HG02884 (cell line): ENCODE data around the gene PRDM2.

ENCODE experiments used
- ATAC-seq: cut with Tn5 transposase; IDR thresholded peaks from one replicate; pipeline ENCODE4 v1.9.1; 2021; ENCODE audit warnings: mild to moderate bottlenecking, moderate library complexity; ENCODE audit not compliant: unreplicated experiment

The PRDM2 gene

DNA sequence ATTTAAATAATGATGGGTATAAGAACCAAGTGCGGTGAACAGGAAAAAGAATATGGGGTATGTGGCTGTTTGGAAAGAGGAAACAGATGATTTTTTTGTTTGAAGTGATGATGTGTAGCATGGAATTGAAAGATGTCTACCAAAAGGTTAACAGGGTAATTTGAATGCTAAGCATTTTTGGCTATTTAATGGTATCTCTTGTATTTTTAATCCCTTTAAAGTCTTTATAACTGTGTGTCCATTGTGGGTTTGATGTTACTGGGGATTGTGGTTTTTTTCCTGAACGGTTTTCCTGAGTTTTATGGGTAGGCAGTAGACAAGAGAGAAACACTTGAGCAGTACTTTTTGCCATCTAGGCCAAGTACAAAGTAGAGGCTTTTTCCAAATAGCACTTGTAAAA is 63.2 kb downstream of the PRDM2 start:
- ATAC-seq: no peak

DNA sequence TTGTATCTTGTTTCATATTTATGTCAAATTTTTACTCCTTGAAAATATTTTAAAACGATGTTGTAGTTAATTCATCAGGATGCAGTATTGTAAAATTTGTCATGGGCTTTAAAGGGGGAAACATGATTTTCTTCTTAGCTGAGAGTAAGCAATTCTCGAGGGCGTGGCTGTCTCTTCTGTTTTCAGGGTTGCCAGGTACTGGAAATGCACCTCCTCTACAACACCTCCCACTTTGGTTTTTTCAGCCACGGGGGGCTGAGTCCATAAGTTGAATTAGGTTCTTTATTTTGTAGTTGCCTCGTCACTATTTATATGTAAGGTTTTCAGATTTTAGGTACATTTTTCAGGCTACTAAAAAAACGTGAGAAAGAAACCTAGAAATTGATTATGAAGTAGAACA is 64.0 kb downstream of the PRDM2 start:
- no peak for ATAC-seq

DNA sequence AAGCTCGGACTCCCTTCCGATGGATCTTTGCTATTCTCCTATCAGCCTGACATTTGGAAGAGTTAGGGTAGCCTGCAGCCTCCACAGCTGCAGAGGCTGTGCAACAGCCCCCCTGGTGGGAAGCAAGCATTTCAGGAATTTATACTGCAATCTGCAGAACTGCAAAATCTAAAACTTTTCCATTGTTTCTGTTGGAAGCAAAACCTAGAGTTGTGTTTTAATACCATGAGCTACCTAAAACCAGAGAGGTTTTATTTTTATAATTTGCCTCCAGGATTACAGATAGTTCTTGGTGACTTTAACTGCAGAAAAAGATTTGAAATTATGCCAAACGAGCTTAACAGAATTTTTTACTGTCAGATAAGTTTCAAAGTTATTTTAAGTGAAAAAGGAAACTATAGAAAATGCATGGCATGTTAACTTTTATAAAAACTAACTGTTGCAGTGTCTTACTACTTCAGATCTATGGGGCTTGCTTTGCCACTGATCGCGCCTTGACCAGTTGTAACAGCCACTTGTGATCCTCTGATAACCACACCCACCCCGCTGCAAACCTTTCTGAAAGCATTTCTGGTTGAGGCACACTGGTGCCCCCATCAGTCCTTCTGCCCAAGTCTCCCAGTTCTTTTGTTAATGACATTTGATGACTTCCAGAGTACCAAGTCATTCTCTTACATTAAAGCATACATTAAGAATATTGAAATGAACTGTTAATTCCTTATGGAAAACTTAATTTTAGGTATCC is 64.8 kb downstream of the PRDM2 start:
- ATAC-seq: no peak

DNA sequence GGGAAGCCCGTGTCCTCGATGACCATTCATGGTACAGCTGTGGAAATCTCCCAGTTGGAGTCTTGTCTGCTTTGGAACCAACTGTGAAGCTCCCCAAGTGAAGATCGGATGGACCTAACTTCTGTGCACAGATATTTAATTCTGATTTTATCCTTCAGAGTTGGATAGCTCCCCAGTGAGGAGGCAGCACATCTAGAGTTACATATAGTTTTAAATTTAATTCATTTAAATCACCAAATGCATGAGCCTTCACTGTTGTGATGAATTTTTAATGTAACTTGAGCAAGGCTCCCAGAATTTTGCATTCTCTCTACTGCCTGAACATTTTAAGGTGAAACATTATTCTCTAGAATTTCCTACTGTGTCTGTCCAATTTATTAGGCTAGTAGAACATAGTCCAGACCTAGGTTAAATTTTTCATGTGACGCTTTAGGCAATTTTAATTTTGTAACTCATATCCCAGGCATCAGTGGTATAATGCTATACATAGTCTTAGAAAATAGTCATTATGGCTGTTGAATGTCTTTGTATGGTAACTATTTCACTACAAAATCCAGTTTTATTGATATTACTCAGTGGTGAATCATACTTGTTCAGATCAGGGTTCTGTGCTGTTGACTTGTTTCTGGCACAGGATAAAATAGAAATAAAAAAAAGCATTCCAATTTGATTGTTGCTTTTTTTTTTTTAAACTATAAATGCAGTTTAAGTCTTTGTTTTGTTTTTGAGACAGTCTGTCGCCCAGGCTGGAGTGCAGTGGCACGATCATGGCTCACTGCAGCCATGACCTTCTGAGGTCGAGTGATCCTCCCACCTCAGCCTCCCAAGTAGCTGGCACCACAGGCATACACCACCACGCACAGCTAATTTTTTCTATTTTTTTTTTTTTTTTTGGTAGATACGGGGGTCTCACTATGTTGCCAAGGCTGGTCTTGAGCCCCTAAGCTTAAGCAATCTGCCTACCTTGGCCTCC is 66.9 kb downstream of the PRDM2 start:
- no peak for ATAC-seq

DNA sequence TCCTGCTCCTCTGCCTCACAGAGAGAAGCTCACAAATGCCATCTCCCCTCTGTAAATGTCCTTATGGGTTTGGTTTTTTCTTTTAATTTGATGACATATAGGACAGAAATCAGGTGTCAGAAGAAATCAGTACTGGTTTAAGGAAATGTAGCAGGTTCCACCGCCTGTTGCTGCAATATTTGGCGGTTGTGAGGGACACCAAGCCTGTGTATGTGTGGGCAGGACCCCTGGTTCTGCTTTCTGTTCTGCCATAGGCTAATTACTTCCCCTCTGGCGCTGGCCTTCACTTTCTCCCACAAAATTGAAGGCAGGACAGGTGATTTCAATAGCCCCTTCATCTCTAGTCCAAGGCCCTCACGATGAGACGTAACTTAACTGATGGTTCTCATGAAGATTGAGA is 69.2 kb downstream of the PRDM2 start:
- ATAC-seq: no peak

DNA sequence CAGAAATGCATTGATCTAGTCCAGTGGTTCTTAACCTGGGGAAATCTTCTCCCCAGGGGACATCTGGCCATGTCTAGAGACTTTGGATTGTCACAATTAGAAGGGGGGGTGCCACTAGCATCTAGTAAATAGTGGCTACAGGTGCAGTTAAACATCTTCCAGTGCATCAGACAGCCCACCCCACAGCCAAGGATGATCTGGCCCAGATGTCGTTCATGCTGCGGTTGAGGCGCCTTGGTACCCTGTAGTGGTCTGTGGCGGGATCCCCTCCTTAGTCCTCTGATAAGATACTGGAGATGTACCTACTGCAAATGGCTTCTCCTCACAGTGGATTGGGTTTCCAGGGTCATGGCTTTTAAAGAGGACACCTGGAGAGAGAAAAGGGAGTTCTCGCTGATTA is 69.8 kb downstream of the PRDM2 start:
- ATAC-seq: no peak

DNA sequence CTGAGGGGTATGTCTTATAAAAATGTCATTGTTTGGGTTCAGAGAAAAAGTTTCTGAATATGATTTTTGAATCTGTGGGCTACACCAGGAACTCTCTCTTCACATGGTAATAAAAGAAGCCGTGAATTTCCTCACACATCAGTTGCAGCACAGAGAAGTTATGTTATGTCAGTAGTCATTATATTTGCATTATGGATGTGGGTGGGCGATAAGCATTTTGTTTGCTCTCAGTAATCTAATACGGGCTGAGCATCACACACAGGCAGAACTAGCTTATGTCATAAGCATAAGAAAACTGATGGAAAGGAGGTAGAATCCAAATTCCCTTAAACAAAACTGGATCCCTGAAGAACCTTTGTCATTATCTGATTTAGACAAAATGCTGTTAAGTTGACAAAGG is 70.8 kb downstream of the PRDM2 start:
- ATAC-seq: no peak

DNA sequence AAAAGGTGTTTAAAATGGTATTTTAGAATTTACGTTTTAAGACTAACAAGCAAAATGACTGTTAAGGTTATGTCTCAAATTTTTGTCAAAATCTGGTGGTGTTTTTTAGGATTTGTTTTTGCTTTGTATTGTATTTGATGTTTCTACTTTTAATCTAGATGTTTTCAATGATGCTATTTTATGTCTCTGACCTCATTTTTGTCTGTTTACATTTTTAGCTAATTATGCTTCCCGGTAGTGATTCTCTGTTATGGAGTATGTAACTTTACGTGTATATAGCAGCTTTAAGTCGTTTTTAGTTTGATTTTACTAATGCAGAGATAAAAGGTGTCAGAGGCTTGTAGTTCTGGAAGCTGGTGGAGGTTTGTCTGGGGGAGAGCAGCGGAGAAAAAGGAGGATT is 71.8 kb downstream of the PRDM2 start:
- no peak for ATAC-seq

DNA sequence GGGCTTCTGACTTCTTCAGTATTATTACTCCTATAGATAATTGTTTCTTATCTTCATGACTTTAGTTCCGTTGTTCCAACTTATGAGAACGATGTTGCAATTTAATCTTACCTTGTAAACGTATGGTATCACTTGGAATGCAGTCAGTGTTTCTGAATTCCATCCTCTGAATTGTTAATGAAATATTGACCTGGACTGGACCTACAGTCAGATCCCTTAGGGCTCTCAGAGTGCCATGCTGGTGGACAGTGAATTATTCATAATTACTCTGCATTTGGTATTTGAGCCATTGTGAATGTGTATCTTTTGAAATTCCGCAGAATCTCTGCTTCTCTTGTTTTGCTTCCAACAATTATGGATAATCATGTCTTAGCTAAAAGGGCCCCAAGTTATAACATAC is 72.3 kb downstream of the PRDM2 start:
- ATAC-seq: no peak

DNA sequence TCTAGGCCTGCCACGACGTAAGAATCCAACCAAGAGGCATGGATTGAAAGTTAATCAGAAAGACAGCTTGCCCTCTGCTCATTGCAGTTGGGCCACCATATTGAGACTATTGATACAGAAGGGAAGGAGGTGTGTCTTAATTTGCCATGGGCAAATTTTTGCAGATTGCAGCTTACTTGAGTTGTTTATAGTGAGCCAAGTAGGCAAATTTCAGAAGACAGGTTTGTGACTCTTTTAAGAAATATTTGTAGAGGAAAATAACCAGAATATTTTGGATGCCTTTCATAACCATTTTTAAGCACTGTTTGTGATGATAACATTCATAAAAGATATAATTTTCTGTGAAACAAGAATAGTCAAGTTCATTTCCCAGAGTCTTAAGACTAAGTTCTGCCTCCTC is 74.1 kb downstream of the PRDM2 start:
- no peak for ATAC-seq

DNA sequence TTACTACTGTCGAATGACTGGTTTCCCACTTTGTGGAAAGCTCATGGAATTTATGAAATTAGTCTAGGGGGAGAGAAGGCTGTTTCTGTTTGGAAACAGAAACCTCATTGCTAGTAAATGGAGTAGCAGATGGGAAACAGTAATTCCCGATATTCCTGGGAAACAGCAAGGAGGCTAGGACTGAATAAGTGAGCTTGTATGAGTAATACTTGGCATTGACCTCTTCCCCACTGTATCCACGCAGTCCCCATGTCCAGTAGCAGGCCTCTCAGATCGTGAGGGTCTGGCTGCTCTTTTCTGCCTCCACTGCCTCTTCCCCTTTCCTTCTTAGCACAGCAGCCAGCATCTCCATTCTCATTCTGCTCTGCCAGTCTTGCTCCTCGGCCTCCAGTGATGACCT is 75.5 kb downstream of the PRDM2 start:
- no peak for ATAC-seq

DNA sequence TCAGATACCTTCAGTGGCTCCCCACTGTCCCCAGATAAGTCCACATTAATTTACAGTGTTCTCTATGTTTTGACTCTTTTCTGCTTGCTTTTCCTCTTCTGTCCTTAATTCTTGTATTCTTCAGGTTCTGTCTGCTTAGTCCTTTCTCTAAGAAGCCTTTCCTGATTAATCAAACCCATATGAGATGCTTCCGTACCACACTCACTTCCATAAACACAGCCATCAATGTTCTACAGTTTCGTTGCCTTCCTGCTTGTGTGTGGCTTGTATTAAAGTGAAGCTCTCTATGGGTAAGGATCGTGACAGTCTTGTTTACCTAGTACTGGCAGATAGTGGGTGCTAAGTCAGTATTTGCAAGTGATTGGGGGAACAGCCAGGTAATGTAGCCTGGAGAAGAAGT is 75.9 kb downstream of the PRDM2 start:
- no peak for ATAC-seq

DNA sequence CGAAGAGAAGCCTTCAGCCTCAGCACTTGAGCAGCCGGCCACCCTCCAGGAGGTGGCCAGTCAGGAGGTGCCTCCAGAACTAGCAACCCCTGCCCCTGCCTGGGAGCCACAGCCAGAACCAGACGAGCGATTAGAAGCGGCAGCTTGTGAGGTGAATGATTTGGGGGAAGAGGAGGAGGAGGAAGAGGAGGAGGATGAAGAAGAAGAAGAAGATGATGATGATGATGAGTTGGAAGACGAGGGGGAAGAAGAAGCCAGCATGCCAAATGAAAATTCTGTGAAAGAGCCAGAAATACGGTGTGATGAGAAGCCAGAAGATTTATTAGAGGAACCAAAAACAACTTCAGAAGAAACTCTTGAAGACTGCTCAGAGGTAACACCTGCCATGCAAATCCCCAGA is 78.4 kb downstream of the PRDM2 start:
- no peak for ATAC-seq

DNA sequence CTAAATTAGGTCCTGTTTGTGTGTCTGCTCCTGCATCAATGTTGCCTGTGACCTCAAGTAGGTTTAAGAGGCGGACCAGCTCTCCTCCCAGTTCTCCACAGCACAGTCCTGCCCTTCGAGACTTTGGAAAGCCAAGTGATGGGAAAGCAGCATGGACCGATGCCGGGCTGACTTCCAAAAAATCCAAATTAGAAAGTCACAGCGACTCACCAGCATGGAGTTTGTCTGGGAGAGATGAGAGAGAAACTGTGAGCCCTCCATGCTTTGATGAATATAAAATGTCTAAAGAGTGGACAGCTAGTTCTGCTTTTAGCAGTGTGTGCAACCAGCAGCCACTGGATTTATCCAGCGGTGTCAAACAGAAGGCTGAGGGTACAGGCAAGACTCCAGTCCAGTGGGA is 79.9 kb downstream of the PRDM2 start:
- no peak for ATAC-seq

DNA sequence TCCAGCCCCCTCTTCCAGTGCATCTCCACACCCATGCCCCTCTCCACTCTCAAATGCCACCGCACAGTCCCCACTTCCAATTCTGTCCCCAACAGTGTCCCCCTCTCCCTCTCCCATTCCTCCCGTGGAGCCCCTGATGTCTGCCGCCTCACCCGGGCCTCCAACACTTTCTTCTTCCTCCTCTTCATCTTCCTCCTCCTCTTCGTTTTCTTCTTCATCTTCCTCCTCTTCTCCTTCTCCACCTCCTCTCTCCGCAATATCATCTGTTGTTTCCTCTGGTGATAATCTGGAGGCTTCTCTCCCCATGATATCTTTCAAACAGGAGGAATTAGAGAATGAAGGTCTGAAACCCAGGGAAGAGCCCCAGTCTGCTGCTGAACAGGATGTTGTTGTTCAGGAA is 80.8 kb downstream of the PRDM2 start:
- ATAC-seq: no peak

DNA sequence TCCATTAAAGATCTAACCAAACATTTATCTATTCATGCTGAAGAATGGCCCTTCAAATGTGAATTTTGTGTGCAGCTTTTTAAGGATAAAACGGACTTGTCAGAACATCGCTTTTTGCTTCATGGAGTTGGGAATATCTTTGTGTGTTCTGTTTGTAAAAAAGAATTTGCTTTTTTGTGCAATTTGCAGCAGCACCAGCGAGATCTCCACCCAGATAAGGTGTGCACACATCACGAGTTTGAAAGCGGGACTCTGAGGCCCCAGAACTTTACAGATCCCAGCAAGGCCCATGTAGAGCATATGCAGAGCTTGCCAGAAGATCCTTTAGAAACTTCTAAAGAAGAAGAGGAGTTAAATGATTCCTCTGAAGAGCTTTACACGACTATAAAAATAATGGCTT is 81.2 kb downstream of the PRDM2 start:
- ATAC-seq: no peak

DNA sequence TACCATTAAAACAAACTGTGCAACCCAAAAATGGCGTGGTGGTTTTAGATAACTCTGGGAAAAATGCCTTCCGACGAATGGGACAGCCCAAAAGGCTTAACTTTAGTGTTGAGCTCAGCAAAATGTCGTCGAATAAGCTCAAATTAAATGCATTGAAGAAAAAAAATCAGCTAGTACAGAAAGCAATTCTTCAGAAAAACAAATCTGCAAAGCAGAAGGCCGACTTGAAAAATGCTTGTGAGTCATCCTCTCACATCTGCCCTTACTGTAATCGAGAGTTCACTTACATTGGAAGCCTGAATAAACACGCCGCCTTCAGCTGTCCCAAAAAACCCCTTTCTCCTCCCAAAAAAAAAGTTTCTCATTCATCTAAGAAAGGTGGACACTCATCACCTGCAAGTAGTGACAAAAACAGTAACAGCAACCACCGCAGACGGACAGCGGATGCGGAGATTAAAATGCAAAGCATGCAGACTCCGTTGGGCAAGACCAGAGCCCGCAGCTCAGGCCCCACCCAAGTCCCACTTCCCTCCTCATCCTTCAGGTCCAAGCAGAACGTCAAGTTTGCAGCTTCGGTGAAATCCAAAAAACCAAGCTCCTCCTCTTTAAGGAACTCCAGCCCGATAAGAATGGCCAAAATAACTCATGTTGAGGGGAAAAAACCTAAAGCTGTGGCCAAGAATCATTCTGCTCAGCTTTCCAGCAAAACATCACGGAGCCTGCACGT is 82.1 kb downstream of the PRDM2 start:
- no peak for ATAC-seq

DNA sequence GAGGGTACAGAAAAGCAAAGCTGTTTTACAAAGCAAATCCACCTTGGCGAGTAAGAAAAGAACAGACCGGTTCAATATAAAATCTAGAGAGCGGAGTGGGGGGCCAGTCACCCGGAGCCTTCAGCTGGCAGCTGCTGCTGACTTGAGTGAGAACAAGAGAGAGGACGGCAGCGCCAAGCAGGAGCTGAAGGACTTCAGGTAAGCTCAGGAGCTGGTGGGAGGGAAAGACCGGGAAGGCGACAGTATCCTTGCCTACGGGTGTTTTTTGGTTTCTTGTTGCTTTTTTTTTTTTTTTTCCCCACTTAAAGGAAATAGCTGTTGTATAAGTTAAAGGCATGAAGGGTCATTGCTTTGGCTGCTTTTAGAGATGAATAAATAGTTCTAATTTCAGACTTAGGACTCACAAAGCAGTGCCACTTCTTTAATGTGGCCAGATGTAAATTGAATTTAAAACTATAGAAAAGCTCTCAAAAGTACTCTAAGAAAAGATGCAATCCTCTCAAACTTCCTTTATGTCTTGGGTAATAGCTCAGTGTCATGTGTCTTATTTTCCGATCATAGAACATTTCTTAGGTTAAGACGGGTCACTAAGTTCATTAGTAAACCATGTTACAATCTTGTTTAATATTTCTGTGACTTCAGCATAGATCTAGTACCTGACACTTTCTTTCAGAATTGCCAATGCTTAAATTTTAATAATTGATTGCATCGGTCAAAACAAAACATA is 82.8 kb downstream of the PRDM2 start:
- ATAC-seq: no peak

DNA sequence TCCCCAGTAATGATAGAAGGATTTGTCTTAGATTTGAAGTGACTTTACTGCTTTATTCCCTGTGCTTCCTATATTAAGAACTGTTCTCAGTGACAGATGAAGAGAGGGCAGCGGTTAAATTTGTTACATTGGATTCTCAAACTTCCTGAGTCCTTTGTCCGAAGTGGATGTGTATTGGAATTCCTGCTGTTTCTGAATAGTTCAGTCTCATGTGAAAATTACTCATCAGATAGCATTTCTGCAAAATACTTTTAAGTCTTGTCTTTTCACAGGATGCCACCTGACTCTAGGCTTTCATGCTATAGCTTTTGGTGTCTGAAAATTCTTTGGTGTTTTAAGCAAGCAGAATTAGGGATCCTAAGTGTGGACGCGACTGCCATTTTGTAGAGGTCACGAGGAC is 83.6 kb downstream of the PRDM2 start:
- ATAC-seq: no peak

DNA sequence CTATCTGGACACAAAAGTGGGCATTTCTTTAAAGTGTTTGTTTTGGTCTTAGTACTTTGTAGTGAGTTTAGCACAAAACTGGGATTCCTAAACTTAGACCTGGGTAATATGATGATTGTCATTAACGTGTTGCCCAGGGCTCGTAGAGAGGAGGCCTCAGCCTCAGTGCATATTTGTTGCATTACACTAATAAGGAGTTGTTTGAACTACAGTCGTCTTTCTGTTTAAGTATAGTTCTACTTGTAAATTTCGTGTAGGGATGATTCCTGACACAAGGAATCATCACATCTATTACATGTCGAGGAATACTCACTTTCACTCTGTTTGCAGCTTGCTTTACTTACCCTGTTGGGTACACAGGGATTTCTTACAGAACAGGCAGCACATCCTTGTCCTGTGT is 85.0 kb downstream of the PRDM2 start:
- ATAC-seq: no peak

DNA sequence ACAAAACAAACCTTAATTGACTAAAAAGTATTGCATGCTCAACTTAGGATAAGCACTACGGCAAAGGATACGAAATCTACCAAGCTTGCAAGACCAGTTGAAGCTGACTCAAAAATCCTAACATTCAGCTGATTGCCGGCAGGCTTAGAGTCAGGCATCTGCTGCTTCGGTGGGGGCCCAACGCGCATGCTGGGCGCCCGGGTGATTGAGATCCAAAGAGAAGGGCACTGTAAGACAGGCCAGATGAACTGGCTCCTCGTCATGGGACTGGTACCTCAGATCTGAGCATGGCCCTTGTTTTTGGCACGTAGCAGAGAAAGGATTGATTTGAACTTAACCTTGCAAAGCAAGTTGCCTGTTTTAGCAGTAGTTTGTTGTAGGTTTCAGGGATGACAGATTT is 86.6 kb downstream of the PRDM2 start:
- no peak for ATAC-seq
